ENCODE data around the gene TMED7.

GRCh38 chr5:115601701-115602590 lies 23.9 kb downstream of the TMED7 start, which contains the start of gene TICAM2:
- TF ChIP-seq CTCF (IDR thresholded peaks at IDR 0.05) (peak in 1 of 3 experiments; percentile 35), POLR2A (IDR thresholded peaks at IDR 0.05) (no peak)

All from testis (tissue), 2 donors.